ENCODE data around the gene SHMT1.
"Not testable (repeated sequence)": the region's sequence is repeated elsewhere in the genome, so short reads cannot be mapped to it uniquely, and the experiment has no call there.

SHMT1 gene

GRCh38 chr17:18300725-18301480, 62.4 kb downstream of the SHMT1 start:
- no peak for DNase-seq (ENCODE audit: low read depth)

GRCh38 chr17:18298061-18298460, 65.3 kb downstream of the SHMT1 start:
- not testable (repeated sequence) for DNase-seq (ENCODE audit: low read depth); H3K4me3 ChIP-seq (ENCODE audit: control insufficient read depth, low read depth, low read length)

More at GRCh38 chr17:18300725-18301480, 62.4 kb downstream of the SHMT1 start:
- no peak overlapping the region for H3K4me3 ChIP-seq (ENCODE audit: control insufficient read depth, low read depth, low read length)
- TF ChIP-seq CTCF (conservative IDR thresholded peaks at IDR 0.05; ENCODE audit: control insufficient read depth, insufficient read depth, low read depth, low read length) = no peak

GRCh38 chr17:18291718-18292540, 71.4 kb downstream of the SHMT1 start:
- no peak for TF ChIP-seq CTCF (conservative IDR thresholded peaks at IDR 0.05; ENCODE audit: control insufficient read depth, insufficient read depth, low read depth, low read length)
- DNase-seq (ENCODE audit: low read depth) = no peak
- H3K4me3 ChIP-seq (ENCODE audit: control insufficient read depth, low read depth, low read length) = no peak overlapping the region

GRCh38 chr17:18285296-18285695, 78.1 kb downstream of the SHMT1 start:
- no peak for DNase-seq (ENCODE audit: low read depth)
- TF ChIP-seq CTCF (conservative IDR thresholded peaks at IDR 0.05; ENCODE audit: control insufficient read depth, insufficient read depth, low read depth, low read length) = no peak

GRCh38 chr17:18281788-18282187, 81.6 kb downstream of the SHMT1 start:
- H3K4me3 ChIP-seq (ENCODE audit: control insufficient read depth, low read depth, low read length) = no peak overlapping the region
- TF ChIP-seq CTCF (conservative IDR thresholded peaks at IDR 0.05; ENCODE audit: control insufficient read depth, insufficient read depth, low read depth, low read length) = no peak
- DNase-seq (ENCODE audit: low read depth) = no peak

More at GRCh38 chr17:18285296-18285695, 78.1 kb downstream of the SHMT1 start:
- H3K4me3 ChIP-seq (ENCODE audit: control insufficient read depth, low read depth, low read length) = no peak overlapping the region

GRCh38 chr17:18280766-18281371, 82.5 kb downstream of the SHMT1 start:
- DNase-seq (ENCODE audit: low read depth) = no peak
- no peak overlapping the region for H3K4me3 ChIP-seq (ENCODE audit: control insufficient read depth, low read depth, low read length)
- no peak for TF ChIP-seq CTCF (conservative IDR thresholded peaks at IDR 0.05; ENCODE audit: control insufficient read depth, insufficient read depth, low read depth, low read length)

GRCh38 chr17:18280249-18280648, 83.1 kb downstream of the SHMT1 start:
- TF ChIP-seq CTCF (conservative IDR thresholded peaks at IDR 0.05; ENCODE audit: control insufficient read depth, insufficient read depth, low read depth, low read length) = no peak
- H3K4me3 ChIP-seq (ENCODE audit: control insufficient read depth, low read depth, low read length) = no peak overlapping the region
- no peak for DNase-seq (ENCODE audit: low read depth)

Measured in fibroblast of mammary gland (primary cell).